GM12865 (cell line): Measurements from ENCODE around the gene ROBO1.

Experiments
- DNase-seq: peaks from one replicate; pipeline ENCODE4 v3.0.0; 2010; ENCODE audit warnings: low read depth
- H3K4me3 ChIP-seq: 2 replicates; pipeline ENCODE4 v1.5.1; 2011; ENCODE audit warnings: mild to moderate bottlenecking, low read depth, low read length, control low read depth
- TF ChIP-seq, protein P1 (sequence below): IDR thresholded peaks from 2 replicates; pipeline ENCODE4 v1.5.1; 2011; ENCODE audit warnings: low read length, control low read depth, low read depth, inconsistent platforms; ENCODE audit not compliant: insufficient read depth; ENCODE audit errors: missing control alignments

ROBO1 gene

DNA sequence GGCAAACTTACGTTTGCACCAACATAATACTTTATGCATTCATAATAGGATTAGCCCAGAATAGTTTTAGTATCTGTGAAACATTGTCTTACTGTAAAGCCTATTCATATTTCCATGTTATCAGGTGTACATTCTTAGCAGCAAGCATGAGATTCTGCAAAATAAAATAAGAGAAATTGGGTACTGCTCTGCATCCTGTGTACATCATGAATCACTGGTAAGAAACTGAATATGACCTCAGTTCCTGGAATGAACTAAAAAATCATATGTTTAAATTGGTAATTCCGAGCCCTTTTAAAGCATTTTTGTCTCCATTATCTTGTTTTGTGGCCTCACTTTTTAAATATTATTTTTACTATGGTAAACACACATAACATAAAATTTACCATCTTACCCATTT, 605.1 kb downstream of the ROBO1 start:
- DNase-seq, result no peak
- TF ChIP-seq, protein P1, sequence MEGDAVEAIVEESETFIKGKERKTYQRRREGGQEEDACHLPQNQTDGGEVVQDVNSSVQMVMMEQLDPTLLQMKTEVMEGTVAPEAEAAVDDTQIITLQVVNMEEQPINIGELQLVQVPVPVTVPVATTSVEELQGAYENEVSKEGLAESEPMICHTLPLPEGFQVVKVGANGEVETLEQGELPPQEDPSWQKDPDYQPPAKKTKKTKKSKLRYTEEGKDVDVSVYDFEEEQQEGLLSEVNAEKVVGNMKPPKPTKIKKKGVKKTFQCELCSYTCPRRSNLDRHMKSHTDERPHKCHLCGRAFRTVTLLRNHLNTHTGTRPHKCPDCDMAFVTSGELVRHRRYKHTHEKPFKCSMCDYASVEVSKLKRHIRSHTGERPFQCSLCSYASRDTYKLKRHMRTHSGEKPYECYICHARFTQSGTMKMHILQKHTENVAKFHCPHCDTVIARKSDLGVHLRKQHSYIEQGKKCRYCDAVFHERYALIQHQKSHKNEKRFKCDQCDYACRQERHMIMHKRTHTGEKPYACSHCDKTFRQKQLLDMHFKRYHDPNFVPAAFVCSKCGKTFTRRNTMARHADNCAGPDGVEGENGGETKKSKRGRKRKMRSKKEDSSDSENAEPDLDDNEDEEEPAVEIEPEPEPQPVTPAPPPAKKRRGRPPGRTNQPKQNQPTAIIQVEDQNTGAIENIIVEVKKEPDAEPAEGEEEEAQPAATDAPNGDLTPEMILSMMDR, result no peak
- no peak overlapping the region for H3K4me3 ChIP-seq

DNA sequence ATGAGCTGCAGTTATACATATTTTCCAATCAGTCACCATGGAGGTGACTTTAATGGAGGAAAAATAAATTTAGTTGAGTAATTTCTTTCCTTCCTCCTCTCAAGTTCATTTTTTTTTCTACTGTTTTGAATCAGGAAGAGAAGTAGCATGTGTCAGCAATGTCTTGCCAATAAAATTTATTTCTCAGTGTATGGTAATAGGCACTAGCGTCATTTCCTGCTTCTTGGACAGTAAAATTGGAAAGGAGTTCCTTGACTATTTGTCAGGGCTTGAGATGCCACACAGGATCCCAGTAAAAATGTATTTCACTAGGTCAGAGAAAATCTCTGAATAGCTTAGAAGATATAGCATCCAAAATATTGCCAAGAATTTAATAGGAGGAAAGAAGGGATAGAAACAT, 605.9 kb downstream of the ROBO1 start:
- DNase-seq, result no peak
- TF ChIP-seq, protein P1, result no peak
- H3K4me3 ChIP-seq, result no peak overlapping the region

DNA sequence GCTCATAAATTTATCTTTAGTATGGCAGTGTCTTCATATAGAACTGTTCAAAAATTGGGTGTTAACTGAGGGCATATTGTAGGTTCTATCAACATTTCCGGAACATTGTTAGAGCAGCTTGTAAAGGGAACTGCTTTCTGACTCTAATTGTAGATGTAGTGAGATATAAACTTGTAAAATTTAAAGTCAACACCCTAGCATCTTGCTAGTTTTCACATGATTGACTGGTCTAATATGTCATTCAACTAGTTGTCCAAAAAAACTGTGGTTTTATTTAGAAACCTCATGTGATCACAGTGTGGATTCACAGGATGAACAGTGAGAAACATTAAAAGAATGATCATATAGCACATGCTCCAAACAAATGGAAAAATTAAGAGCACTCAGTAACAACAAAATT, 607.4 kb downstream of the ROBO1 start:
- no peak for DNase-seq
- no peak overlapping the region for H3K4me3 ChIP-seq
- TF ChIP-seq, protein P1, result no peak

DNA sequence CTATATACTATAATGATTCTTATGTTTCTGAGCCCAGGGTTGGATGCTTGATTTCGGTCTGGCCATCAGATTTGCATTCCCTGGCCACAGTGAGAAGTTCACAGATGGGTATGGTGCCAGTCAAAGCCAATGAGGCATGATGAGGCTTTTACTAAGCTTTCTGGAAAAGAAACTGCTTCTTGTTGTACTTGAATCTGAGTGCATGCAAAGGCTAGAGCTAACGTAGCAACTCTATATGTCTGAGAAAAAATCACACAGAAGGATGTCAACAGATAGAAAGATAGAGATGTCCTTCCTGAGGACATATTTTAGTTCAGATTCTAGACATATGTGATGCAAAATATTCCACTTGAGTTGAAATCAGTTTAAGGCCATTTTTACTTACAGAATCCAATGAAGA, 608.1 kb downstream of the ROBO1 start:
- TF ChIP-seq, protein P1, result no peak
- DNase-seq, result no peak
- H3K4me3 ChIP-seq, result no peak overlapping the region

DNA sequence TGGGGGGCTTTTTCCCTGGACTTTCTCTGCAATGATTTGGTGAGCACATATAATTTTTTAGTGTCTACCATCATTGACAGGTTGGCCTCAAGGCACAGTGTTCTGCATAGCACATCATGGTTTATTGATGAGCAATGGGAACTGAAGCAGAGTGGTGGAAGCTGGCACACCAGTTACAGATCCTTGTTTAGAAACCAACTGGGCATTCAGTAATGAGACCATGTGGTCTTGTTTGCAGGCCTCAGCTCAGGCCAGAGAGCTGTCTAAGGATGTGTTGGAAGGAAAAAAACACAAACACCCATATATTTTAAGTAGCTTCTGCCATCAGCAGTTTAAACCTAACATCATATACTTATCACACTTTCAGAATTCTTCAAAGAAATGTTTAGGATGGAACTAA, 610.6 kb downstream of the ROBO1 start:
- H3K4me3 ChIP-seq, result no peak overlapping the region
- TF ChIP-seq, protein P1, result no peak

DNA sequence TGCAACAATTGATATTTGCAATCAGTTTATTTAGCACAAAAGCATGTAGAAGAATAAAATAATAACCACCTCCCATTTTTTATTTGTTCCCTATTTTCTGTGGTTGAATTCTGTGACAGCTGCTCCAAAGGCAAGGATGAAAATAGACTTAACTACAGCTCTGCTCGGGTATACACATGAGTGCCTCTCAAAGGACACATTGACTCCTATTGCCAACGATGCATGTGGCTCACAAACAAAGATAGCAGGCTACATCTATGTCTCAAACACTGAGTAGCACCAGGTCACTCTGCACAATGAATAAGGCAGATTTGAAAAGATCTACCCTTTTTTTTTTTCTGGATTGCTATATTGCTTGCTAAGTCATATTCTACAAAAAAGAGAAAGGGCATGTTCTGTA, 612.9 kb downstream of the ROBO1 start:
- H3K4me3 ChIP-seq, result no peak overlapping the region
- TF ChIP-seq, protein P1, result no peak
- DNase-seq, result no peak

More for the DNA sequence above, 610.6 kb downstream of the ROBO1 start:
- no peak for DNase-seq

DNA sequence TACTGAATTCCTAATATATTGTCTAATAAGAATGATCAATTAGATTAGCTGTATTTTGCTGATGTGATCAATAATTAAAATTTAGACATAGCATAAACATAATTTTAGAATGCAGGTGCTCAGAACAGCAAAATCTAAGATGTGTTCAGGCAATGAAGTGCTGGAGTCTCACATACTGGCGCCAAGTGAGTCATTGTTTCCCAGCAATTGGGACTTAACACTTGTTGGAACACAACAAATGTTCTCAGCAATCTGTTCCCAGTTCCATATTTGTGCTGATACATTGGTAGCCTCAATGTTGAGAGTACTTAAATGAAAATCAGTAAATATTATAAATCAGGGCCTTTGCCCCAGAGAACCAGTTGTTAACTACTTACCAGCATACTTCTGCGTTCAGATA, 619.0 kb downstream of the ROBO1 start:
- TF ChIP-seq, protein P1, result no peak
- no peak overlapping the region for H3K4me3 ChIP-seq
- no peak for DNase-seq
